GM19438 (cell line): Measurements from ENCODE around the gene PRDX4.
"Not testable (repeated sequence)": the region's sequence is repeated elsewhere in the genome, so short reads cannot be mapped to it uniquely, and the experiment has no call there.

Experiments used
- ATAC-seq: cut with Tn5 transposase; IDR thresholded peaks from one replicate; pipeline ENCODE4 v1.9.1; 2021; ENCODE audit warnings: low read depth; ENCODE audit not compliant: unreplicated experiment

Gene PRDX4

GRCh38 chrX:23667239-23668177, at the start of gene PRDX4:
TSS of gene PRDX4 (plus strand) at chrX:23667493. CDS start at chrX:23667571, 78 bp downstream.
- peak; percentile 55 for ATAC-seq

GRCh38 chrX:23621621-23622265, 45.5 kb upstream of the PRDX4 start:
- no peak for ATAC-seq

- ATAC-seq: no peak
These were observed 43.5 kb upstream of the PRDX4 start for GRCh38 chrX:23623797-23624196.

- ATAC-seq: no peak
These were observed 40.6 kb upstream of the PRDX4 start for GRCh38 chrX:23626651-23627050.

- no peak for ATAC-seq
These were observed 39.2 kb upstream of the PRDX4 start for GRCh38 chrX:23628131-23628530.

GRCh38 chrX:23631136-23631535, 36.2 kb upstream of the PRDX4 start:
- ATAC-seq: no peak

GRCh38 chrX:23633834-23634580, 33.3 kb upstream of the PRDX4 start:
- ATAC-seq: peak; percentile 51

- ATAC-seq: peak; percentile 91
These were observed 30.1 kb upstream of the PRDX4 start for GRCh38 chrX:23637187-23637586.

GRCh38 chrX:23643020-23643419, 24.3 kb upstream of the PRDX4 start:
- no peak for ATAC-seq

GRCh38 chrX:23644744-23645143, 22.5 kb upstream of the PRDX4 start:
- ATAC-seq: no peak

GRCh38 chrX:23656091-23656490, 11.2 kb upstream of the PRDX4 start:
- ATAC-seq: no peak

GRCh38 chrX:23656684-23657083, 10.6 kb upstream of the PRDX4 start:
- ATAC-seq: no peak

- no peak for ATAC-seq
These were observed 8.0 kb upstream of the PRDX4 start for GRCh38 chrX:23659339-23659738.

- ATAC-seq: not testable (repeated sequence)
These were observed 7.1 kb upstream of the PRDX4 start for GRCh38 chrX:23660083-23660765.

GRCh38 chrX:23660766-23661132, 6.5 kb upstream of the PRDX4 start:
- ATAC-seq: no peak

GRCh38 chrX:23661671-23662070, 5.6 kb upstream of the PRDX4 start:
- ATAC-seq: no peak

- no peak for ATAC-seq
These were observed 5.1 kb upstream of the PRDX4 start for GRCh38 chrX:23662187-23662586.

GRCh38 chrX:23662853-23663252, 4.4 kb upstream of the PRDX4 start:
- ATAC-seq: no peak

- no peak for ATAC-seq
These were observed 2.8 kb upstream of the PRDX4 start for GRCh38 chrX:23664496-23664895.

- ATAC-seq: no peak
These were observed 1.0 kb upstream of the PRDX4 start for GRCh38 chrX:23666282-23666681.

- ATAC-seq: peak; percentile 60
These were observed 1.0 kb downstream of the PRDX4 start for GRCh38 chrX:23668335-23668734.
